Liver (tissue), 9 donors: ENCODE results near the gene EML4. TPM values are rescaled to one million over a fixed set of nuclear protein-coding genes. Genes with fewer than 3 reads are reported as not detected.

Experiments used
- DNase-seq: peaks from one replicate; pipeline ENCODE4 v3.0.0-alpha.2; 2017; ENCODE audit warnings: low spot score
- H3K27ac ChIP-seq, 2 donors: one replicate each; pipeline ENCODE4 v1.7.0; 2013; ENCODE audit warnings: inconsistent platforms in 2 of 2, low read length in 2 of 2, control low read depth in 1 of 2, low read depth in 1 of 2, mild to moderate bottlenecking in 1 of 2
- H3K27me3 ChIP-seq, 4 donors: one replicate each; pipeline versions ENCODE4 v1.6.1 to v1.7.0; 2013; ENCODE audit warnings: low read length in 3 of 4, inconsistent platforms in 1 of 4, mild to moderate bottlenecking in 1 of 4, moderate library complexity in 1 of 4; ENCODE audit not compliant: control insufficient read depth in 4 of 4, insufficient read depth in 4 of 4
- H3K36me3 ChIP-seq, 4 donors: one replicate each; pipeline versions ENCODE4 v1.6.1 to v1.7.0; 2013; ENCODE audit warnings: low read length in 3 of 4, mild to moderate bottlenecking in 3 of 4, low read depth in 1 of 4, moderate library complexity in 1 of 4; ENCODE audit not compliant: control insufficient read depth in 4 of 4, insufficient read depth in 3 of 4
- H3K4me1 ChIP-seq, 4 donors: one replicate each; pipeline versions ENCODE4 v1.6.1 to v1.7.0; 2013; ENCODE audit warnings: low read length in 3 of 4, mild to moderate bottlenecking in 3 of 4, moderate library complexity in 1 of 4; ENCODE audit not compliant: control insufficient read depth in 4 of 4, insufficient read depth in 4 of 4
- H3K4me3 ChIP-seq, 3 donors: one replicate each; pipeline versions ENCODE4 v1.6.1 to v1.7.0; 2013; ENCODE audit warnings: low read length in 3 of 3, control low read depth in 1 of 3, low read depth in 1 of 3, mild to moderate bottlenecking in 1 of 3
- H3K9ac ChIP-seq, 2 donors: one replicate each; pipeline ENCODE4 v1.7.0; 2013; ENCODE audit warnings: low read length in 2 of 2, mild to moderate bottlenecking in 2 of 2, moderate library complexity in 2 of 2, control low read depth in 1 of 2, low read depth in 1 of 2
- H3K9me3 ChIP-seq, 4 donors: one replicate each; pipeline versions ENCODE4 v1.6.1 to v1.7.0; 2013; ENCODE audit warnings: low read length in 3 of 4; ENCODE audit not compliant: control insufficient read depth in 4 of 4
- ATF3 ChIP-seq: IDR thresholded peaks from 2 replicates; pipeline ENCODE4 v1.6.1; 2016; ENCODE audit warnings: antibody characterized with exemption
- EGR1 ChIP-seq, 2 donors: IDR thresholded peaks; 2 replicates each; pipeline ENCODE4 v1.6.1; 2016 to 2018; ENCODE audit warnings: antibody characterized with exemption in 2 of 2, low read depth in 2 of 2
- FOXA1 ChIP-seq: IDR thresholded peaks from 2 replicates; pipeline ENCODE4 v1.6.1; 2016; ENCODE audit warnings: antibody characterized with exemption
- FOXA2 ChIP-seq: IDR thresholded peaks from 2 replicates; pipeline ENCODE4 v1.6.1; 2016; ENCODE audit warnings: antibody characterized with exemption
- HNF4A ChIP-seq, 2 donors: conservative IDR thresholded peaks; 2 replicates each; pipeline ENCODE4 v1.6.1; 2016; ENCODE audit warnings: antibody characterized with exemption in 2 of 2, mild to moderate bottlenecking in 2 of 2
- JUND ChIP-seq, 2 donors: IDR thresholded peaks; 2 replicates each; pipeline ENCODE4 v1.6.1; 2016; ENCODE audit warnings: antibody characterized with exemption in 2 of 2
- MAX ChIP-seq: IDR thresholded peaks from 2 replicates; pipeline ENCODE4 v1.6.1; 2016; ENCODE audit warnings: antibody characterized with exemption
- NR2F2 ChIP-seq: IDR thresholded peaks from 2 replicates; pipeline ENCODE4 v1.6.1; 2016; ENCODE audit warnings: antibody characterized with exemption
- RAD21 ChIP-seq, 2 donors: IDR thresholded peaks; 2 replicates each; pipeline ENCODE4 v1.6.1; 2016; ENCODE audit warnings: antibody characterized with exemption in 2 of 2, mild to moderate bottlenecking in 2 of 2
- REST ChIP-seq: IDR thresholded peaks from 2 replicates; pipeline ENCODE4 v1.6.1; 2016; ENCODE audit warnings: antibody characterized with exemption, mild to moderate bottlenecking
- RXRA ChIP-seq, 2 donors: IDR thresholded peaks; 2 replicates each; pipeline ENCODE4 v1.6.1; 2017 to 2018; ENCODE audit warnings: antibody characterized with exemption in 2 of 2, mild to moderate bottlenecking in 1 of 2
- SP1 ChIP-seq: IDR thresholded peaks from 2 replicates; pipeline ENCODE4 v1.6.1; 2018; ENCODE audit warnings: antibody characterized with exemption, mild to moderate bottlenecking
- TAF1 ChIP-seq: conservative IDR thresholded peaks from 2 replicates; pipeline ENCODE4 v1.6.1; 2016; ENCODE audit warnings: antibody characterized with exemption, mild to moderate bottlenecking
- YY1 ChIP-seq: IDR thresholded peaks from 2 replicates; pipeline ENCODE4 v1.6.1; 2016; ENCODE audit warnings: antibody characterized with exemption, mild to moderate bottlenecking
- ZBTB33 ChIP-seq: IDR thresholded peaks from 2 replicates; pipeline ENCODE4 v1.6.1; 2016; ENCODE audit warnings: antibody characterized with exemption
- WGBS: extraction: QIAGEN DNeasy Blood & Tissue Kit; methylation state at CpG from one replicate; pipeline ENCODE4 v1.1.7; 2013; 5-methylcytosine and 5-hydroxymethylcytosine counted together
- polyA plus RNA-seq, 2 donors: library from polyadenylated mRNA; stranded (reverse) in 1 of 2; unstranded in 1 of 2; fragments of 200-250 nt in 1 of 2; fragments of >200 nt in 1 of 2; fragmentation: Nextera tagmentation in 1 of 2; extraction: Ambion mirVana in 1 of 2; gene quantifications; one replicate each; pipeline versions ENCODE4 v1.2.1 to v1.2.3, GENCODE V29; 2013 to 2015
- total RNA-seq, 2 donors: library from RNA; depleted of rRNA; stranded (reverse); fragments of >200 nt; gene quantifications; one replicate each; pipeline ENCODE4 v1.2.3, GENCODE V29; 2014
- donor health status: healthy.
- donor health status: healthy.
- donor health status: healthy.
- donor health status: healthy.
- donor health status: healthy.

EML4 gene
- total and polyA plus RNA-seq, 4 donors = 12.8 to 49.6 (median 34.8) TPM

GRCh38 chr2:42340938-42341636 is 171.9 kb downstream of the EML4 start:
- no peak overlapping the region for H3K9ac ChIP-seq
- 96% methylated on average over 10 of the region's 10 CpGs for WGBS
- no peaks in the 10 kb centered on the region for H3K27me3 ChIP-seq
- H3K36me3 ChIP-seq = peaks cover 0 to 8% (median 7%) of the 10 kb centered on the region in 4 donors
- no peak for DNase-seq
- H3K4me3 ChIP-seq = no peak overlapping the region
- H3K27ac ChIP-seq = no peak overlapping the region
- H3K9me3 ChIP-seq = no peaks in the 10 kb centered on the region
- TF ChIP-seq EGR1 (IDR thresholded peaks at IDR 0.05; ENCODE audit: low read depth in 2 of 2) = no peak
- no peak for TF ChIP-seq MAX
- TF ChIP-seq NR2F2 = no peak
- no peak for TF ChIP-seq FOXA1
- TF ChIP-seq RAD21 (IDR thresholded peaks at IDR 0.05) = no peak
- no peak for TF ChIP-seq RXRA (IDR thresholded peaks at IDR 0.05)
- no peak for TF ChIP-seq TAF1
- TF ChIP-seq REST = no peak
- TF ChIP-seq FOXA2 = no peak
- no peak for TF ChIP-seq YY1
- TF ChIP-seq ATF3 = no peak
- H3K4me1 ChIP-seq = peaks cover 6 to 22% (median 11%) of the 10 kb centered on the region in 4 donors

GRCh38 chr2:42342061-42342794 is 173.1 kb downstream of the EML4 start:
- no peak for TF ChIP-seq SP1
- no peak for TF ChIP-seq RAD21 (IDR thresholded peaks at IDR 0.05)
- TF ChIP-seq MAX = no peak
- TF ChIP-seq FOXA2 = no peak
- no peak for TF ChIP-seq NR2F2
- peak in 1 of 2 donors; percentile 45 for TF ChIP-seq RXRA (IDR thresholded peaks at IDR 0.05)
- TF ChIP-seq ATF3 = no peak
- peak in 1 of 2 donors; percentile 76 for TF ChIP-seq JUND (IDR thresholded peaks at IDR 0.05)
- TF ChIP-seq HNF4A (conservative IDR thresholded peaks at IDR 0.05) = peak in 1 of 2 donors; percentile 36
- no peak for TF ChIP-seq EGR1 (IDR thresholded peaks at IDR 0.05; ENCODE audit: low read depth in 2 of 2)
- TF ChIP-seq YY1 = no peak
- no peak for TF ChIP-seq ZBTB33
- Histone ChIP-seq H3K36me3 (peaks cover 0 to 8% (median 6%) of the 10 kb centered on the region in 4 donors), H3K4me3 (no peak overlapping the region), H3K27me3 (no peaks in the 10 kb centered on the region), H3K9me3 (no peaks in the 10 kb centered on the region), H3K27ac (peak overlapping the region; percentile 69 to 75), H3K4me1 (peaks cover 9 to 29% (median 17%) of the 10 kb centered on the region in 4 donors), H3K9ac (no peak overlapping the region)
- DNase-seq = no peak
- 78% methylated on average over 8 of the region's 8 CpGs for WGBS
